Adrenal gland (tissue), 5 donors: ENCODE results near the gene PPM1L.

Source experiments
- POLR2A ChIP-seq, 2 donors: fragments of 450-650 bp; IDR thresholded peaks; one replicate each; pipeline ENCODE4 v1.6.1; 2017; ENCODE audit warnings: antibody characterized with exemption in 2 of 2, mild to moderate bottlenecking in 2 of 2, moderate library complexity in 1 of 2
- TF ChIP-seq, protein P1 (sequence below), 6 experiments: fragments of 450-650 bp in 4 of 6; fragments of 200-600 bp in 2 of 6; sonication (generic) in 1 of 6; IDR thresholded peaks; 1 replicate in 5 of 6; 2 replicates in 1 of 6; pipeline versions ENCODE4 v1.5.1 to v1.8.0; 2016 to 2021; ENCODE audit warnings: antibody characterized with exemption in 6 of 6, mild to moderate bottlenecking in 2 of 6, moderate library complexity in 1 of 6
- donor health status: DM: no; HTN: no; CAD: no.

- TF ChIP-seq, protein P1, sequence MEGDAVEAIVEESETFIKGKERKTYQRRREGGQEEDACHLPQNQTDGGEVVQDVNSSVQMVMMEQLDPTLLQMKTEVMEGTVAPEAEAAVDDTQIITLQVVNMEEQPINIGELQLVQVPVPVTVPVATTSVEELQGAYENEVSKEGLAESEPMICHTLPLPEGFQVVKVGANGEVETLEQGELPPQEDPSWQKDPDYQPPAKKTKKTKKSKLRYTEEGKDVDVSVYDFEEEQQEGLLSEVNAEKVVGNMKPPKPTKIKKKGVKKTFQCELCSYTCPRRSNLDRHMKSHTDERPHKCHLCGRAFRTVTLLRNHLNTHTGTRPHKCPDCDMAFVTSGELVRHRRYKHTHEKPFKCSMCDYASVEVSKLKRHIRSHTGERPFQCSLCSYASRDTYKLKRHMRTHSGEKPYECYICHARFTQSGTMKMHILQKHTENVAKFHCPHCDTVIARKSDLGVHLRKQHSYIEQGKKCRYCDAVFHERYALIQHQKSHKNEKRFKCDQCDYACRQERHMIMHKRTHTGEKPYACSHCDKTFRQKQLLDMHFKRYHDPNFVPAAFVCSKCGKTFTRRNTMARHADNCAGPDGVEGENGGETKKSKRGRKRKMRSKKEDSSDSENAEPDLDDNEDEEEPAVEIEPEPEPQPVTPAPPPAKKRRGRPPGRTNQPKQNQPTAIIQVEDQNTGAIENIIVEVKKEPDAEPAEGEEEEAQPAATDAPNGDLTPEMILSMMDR (IDR thresholded peaks at IDR 0.05), result peak in 1 of 6 experiments; percentile 3
- TF ChIP-seq POLR2A (IDR thresholded peaks at IDR 0.05), result no peak
These were observed 23.0 kb downstream of the PPM1L start for GRCh38 chr3:160779040-160779439.
